Testis (tissue), 3 donors: ENCODE data around the gene C4orf36. TPM values are rescaled to one million over a fixed set of nuclear protein-coding genes. Genes with fewer than 3 reads are reported as not detected.

Experiments
- DNase-seq: peaks from one replicate; pipeline ENCODE4 v3.0.0-alpha.2; 2019
- H3K27ac ChIP-seq, 2 donors: fragments of 200-600 bp; sonication (generic); one replicate each; pipeline ENCODE4 v1.5.1; 2019
- H3K27me3 ChIP-seq: fragments of 200-600 bp; sonication (generic); one replicate; pipeline ENCODE4 v1.5.1; 2019
- H3K36me3 ChIP-seq: fragments of 200-600 bp; sonication (generic); one replicate; pipeline ENCODE4 v1.5.1; 2017; ENCODE audit warnings: low read depth; ENCODE audit errors: missing control alignments
- H3K4me1 ChIP-seq: fragments of 200-600 bp; sonication (generic); one replicate; pipeline ENCODE4 v1.5.1; 2019
- H3K4me3 ChIP-seq, 2 donors: fragments of 200-600 bp; sonication (generic); one replicate each; pipeline ENCODE4 v1.5.1; 2017 to 2019
- H3K9me3 ChIP-seq: fragments of 200-600 bp; sonication (generic); one replicate; pipeline ENCODE4 v1.5.1; 2017
- POLR2A ChIP-seq: fragments of 450-650 bp; IDR thresholded peaks from one replicate; pipeline ENCODE4 v1.6.1; 2017; ENCODE audit warnings: antibody characterized with exemption, mild to moderate bottlenecking, moderate library complexity
- WGBS, 2 donors: methylation state at CpG; one replicate each; pipeline ENCODE4 v1.1.5; 2018; 5-methylcytosine and 5-hydroxymethylcytosine counted together
- intact Hi-C: fragments of 100-400 bp; cut with DNase I; formaldehyde crosslinking; loops from one replicate; pipeline ENCODE4 v1.15.1; 2023; ENCODE audit warnings: low total_unique reads
- polyA plus RNA-seq: library from polyadenylated mRNA; stranded (reverse); fragments of 350-450 nt; fragmentation: Illumina TruSeq; extraction: RNeasy Lipid Tissue Mini Kit (QIAGEN cat#74804); gene quantifications from one replicate; pipeline ENCODE4 v1.2.3, GENCODE V29; 2014; ENCODE audit warnings: low read depth, low replicate concordance; ENCODE audit not compliant: insufficient read depth
- total RNA-seq, 2 donors: library from RNA; depleted of rRNA; stranded (reverse); fragments of >200 nt; gene quantifications; one replicate each; pipeline ENCODE4 v1.2.3, GENCODE V29; 2016
- TF ChIP-seq, protein P1 (sequence below), 3 experiments: fragments of 450-650 bp in 2 of 3; fragments of 200-600 bp in 1 of 3; sonication (generic) in 1 of 3; IDR thresholded peaks; one replicate each; pipeline ENCODE4 v1.5.1; 2016 to 2019; ENCODE audit warnings: antibody characterized with exemption in 3 of 3, mild to moderate bottlenecking in 2 of 3, moderate library complexity in 1 of 3

Gene C4orf36
- total and polyA plus RNA-seq, 3 donors from 2014 or later, result 5.9 to 26.4 (median 20.0) TPM

DNA sequence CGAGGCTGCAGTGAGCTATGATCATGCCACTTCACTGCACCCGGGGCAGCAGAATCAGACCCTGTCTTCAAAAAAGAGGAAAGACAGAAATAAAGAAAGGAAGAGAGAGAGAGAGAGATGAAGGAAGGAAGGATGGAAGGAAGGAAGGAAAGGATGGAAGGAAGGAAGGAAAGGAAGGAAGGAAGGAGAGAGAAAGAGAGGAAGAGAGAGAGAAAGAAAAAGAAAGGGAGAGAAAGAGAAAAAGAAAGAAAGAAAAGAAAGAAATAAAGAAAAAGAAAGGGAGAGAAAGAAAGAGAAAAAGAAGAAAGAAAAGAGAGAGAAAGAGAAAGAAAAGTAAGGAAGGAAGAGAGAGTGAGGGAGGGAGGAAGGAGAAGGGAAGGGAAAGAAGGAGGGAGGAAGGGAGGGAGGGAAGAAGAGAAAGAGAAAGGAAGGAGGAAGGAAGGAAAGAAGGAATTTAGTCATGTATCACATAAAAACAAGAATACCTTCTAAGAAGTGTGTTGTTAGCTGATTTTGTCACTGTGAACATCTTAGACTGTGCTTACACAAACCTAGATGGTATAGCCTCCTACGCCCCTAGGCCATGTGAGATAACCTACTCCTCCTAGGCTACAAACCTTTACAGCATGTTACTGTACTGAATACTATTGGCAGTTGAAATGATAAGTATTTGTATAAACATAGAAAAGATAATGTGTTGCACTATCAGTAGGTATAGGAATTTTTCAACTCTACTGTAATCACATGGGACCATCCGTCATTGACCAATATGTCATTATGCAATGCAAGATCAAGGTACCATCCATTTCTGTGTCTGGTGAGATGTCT is 25.2 kb upstream of the C4orf36 start:
- DNase-seq, result no peak
- Histone ChIP-seq H3K27me3 (no peaks in the 10 kb centered on the region), H3K4me3 (no peak overlapping the region), H3K4me1 (no peaks in the 10 kb centered on the region), H3K27ac (no peak overlapping the region), H3K9me3 (no peaks in the 10 kb centered on the region), H3K36me3 (no peaks in the 10 kb centered on the region)
- WGBS, 2 donors, result 91 to 97% methylated on average over 4 of the region's 4 CpGs
- intact Hi-C loops, result no loop called here
- TF ChIP-seq POLR2A, result no peak

- WGBS, 2 donors, result 0 to 97% methylated on average over 1 of the region's 1 CpG
- H3K27ac ChIP-seq, result no peak overlapping the region
- intact Hi-C loops, result no loop called here
- H3K4me1 ChIP-seq, result peaks cover 3% of the 10 kb centered on the region
- no peaks in the 10 kb centered on the region for H3K27me3 ChIP-seq
- no peak overlapping the region for H3K4me3 ChIP-seq
- H3K36me3 ChIP-seq, result no peaks in the 10 kb centered on the region
- H3K9me3 ChIP-seq, result no peaks in the 10 kb centered on the region
- no peak for TF ChIP-seq POLR2A
- TF ChIP-seq, protein P1, sequence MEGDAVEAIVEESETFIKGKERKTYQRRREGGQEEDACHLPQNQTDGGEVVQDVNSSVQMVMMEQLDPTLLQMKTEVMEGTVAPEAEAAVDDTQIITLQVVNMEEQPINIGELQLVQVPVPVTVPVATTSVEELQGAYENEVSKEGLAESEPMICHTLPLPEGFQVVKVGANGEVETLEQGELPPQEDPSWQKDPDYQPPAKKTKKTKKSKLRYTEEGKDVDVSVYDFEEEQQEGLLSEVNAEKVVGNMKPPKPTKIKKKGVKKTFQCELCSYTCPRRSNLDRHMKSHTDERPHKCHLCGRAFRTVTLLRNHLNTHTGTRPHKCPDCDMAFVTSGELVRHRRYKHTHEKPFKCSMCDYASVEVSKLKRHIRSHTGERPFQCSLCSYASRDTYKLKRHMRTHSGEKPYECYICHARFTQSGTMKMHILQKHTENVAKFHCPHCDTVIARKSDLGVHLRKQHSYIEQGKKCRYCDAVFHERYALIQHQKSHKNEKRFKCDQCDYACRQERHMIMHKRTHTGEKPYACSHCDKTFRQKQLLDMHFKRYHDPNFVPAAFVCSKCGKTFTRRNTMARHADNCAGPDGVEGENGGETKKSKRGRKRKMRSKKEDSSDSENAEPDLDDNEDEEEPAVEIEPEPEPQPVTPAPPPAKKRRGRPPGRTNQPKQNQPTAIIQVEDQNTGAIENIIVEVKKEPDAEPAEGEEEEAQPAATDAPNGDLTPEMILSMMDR (IDR thresholded peaks at IDR 0.05), result no peak
- no peak for DNase-seq
Observed at GRCh38 chr4:86916392-86916791, 24.2 kb upstream of the C4orf36 start.

- TF ChIP-seq, protein P1 (IDR thresholded peaks at IDR 0.05), result no peak
- TF ChIP-seq POLR2A, result no peak
- DNase-seq, result no peak
- Histone ChIP-seq H3K27ac (no peak overlapping the region), H3K36me3 (no peaks in the 10 kb centered on the region), H3K27me3 (no peaks in the 10 kb centered on the region), H3K4me3 (no peak overlapping the region), H3K4me1 (peaks cover 10% of the 10 kb centered on the region), H3K9me3 (no peaks in the 10 kb centered on the region)
- WGBS, 2 donors, result 77 to 84% methylated on average over 7 of the region's 7 CpGs
- intact Hi-C loops, result no loop called here
Observed at GRCh38 chr4:86910820-86911684, 18.8 kb upstream of the C4orf36 start.

GRCh38 chr4:86910369-86910768 is 18.1 kb upstream of the C4orf36 start:
- TF ChIP-seq, protein P1 (IDR thresholded peaks at IDR 0.05), result no peak
- H3K36me3 ChIP-seq, result no peaks in the 10 kb centered on the region
- no peak for DNase-seq

DNA sequence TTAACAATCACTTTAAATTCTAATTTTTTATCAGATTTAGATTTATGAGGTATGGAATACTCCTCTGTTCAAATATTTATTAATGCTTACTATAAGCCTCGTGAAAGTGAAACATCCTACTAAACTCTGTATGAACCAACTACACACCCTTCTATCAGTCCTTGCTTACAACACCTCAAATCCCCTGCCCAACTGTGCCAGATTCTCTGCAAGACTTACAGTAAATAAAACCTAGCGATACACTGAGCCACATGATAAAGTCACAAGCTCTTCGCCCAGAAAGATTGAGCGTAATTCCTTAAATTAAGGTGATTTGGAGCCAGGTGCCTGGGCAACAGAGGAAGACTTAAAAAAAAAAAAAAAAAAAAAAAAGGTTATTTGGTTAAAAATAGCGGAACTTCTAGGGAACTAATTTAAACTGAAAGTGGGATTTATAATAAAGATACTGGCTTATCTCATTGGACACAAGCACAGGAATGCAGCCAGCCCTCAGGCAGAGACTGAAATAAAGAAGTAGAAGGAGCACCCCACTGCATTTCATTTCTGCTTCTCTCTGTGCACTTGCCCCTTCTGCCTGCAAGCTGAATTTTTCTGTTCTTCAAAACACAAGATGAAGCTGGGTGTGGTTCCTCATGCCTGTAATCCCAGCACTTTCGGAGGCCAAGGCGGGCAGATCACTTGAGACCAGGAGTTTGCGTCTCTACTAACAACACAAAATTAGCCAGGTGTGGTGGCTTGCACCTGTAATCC is 17.5 kb upstream of the C4orf36 start:
- intact Hi-C loops, result no loop called here
- 80 to 87% methylated on average over 8 of the region's 8 CpGs for WGBS, 2 donors

More at GRCh38 chr4:86910369-86910768, 18.1 kb upstream of the C4orf36 start:
- H3K27me3 ChIP-seq, result no peaks in the 10 kb centered on the region
- intact Hi-C loops, result no loop called here
- WGBS, 2 donors, result 75 to 79% methylated on average over 5 of the region's 5 CpGs
- H3K9me3 ChIP-seq, result no peaks in the 10 kb centered on the region
- H3K4me3 ChIP-seq, result no peak overlapping the region
- peaks cover 10% of the 10 kb centered on the region for H3K4me1 ChIP-seq
- no peak overlapping the region for H3K27ac ChIP-seq

More for the DNA sequence above, 17.5 kb upstream of the C4orf36 start:
- no peaks in the 10 kb centered on the region for H3K36me3 ChIP-seq
- TF ChIP-seq, protein P1 (IDR thresholded peaks at IDR 0.05), result no peak
- TF ChIP-seq POLR2A, result no peak
- no peak for DNase-seq
- H3K9me3 ChIP-seq, result no peaks in the 10 kb centered on the region
- H3K4me1 ChIP-seq, result peaks cover 10% of the 10 kb centered on the region
- H3K27me3 ChIP-seq, result no peaks in the 10 kb centered on the region
- no peak overlapping the region for H3K4me3 ChIP-seq
- H3K27ac ChIP-seq, result no peak overlapping the region
